ENCODE measurements around the gene TFDP1. TPM values are rescaled to one million over a fixed set of nuclear protein-coding genes. Genes with fewer than 3 reads are reported as not detected.
A peak's percentile ranks its signal among the peaks of the same experiment; 100 is the strongest.

TFDP1 gene
- total and polyA plus RNA-seq, 2 donors (not counting 1 experiment from before 2014, with no cell fraction given), result 44.8 to 115 TPM

- Histone ChIP-seq H3K4me3 (replicated peaks in 1 of 4; ENCODE audit: control extremely low read depth in 1 of 4, insufficient read depth in 1 of 4, low read depth in 3 of 4, low read length in 4 of 4) (no peak overlapping the region), H3K79me2 (ENCODE audit: control insufficient read depth, insufficient read depth, low read length) (no peaks in the 10 kb centered on the region), H3K36me3 (ENCODE audit: control insufficient read depth, insufficient read depth, low read length) (no peaks in the 10 kb centered on the region), H3K27ac (ENCODE audit: insufficient read depth, low read length) (no peak overlapping the region), H3K9me3 (ENCODE audit: control insufficient read depth, insufficient read depth, low read depth, low read length) (no peaks in the 10 kb centered on the region), H4K20me1 (ENCODE audit: control insufficient read depth, extremely low read depth, insufficient read depth, low read length) (no peaks in the 10 kb centered on the region), H3K4me1 (ENCODE audit: control insufficient read depth, extremely low read depth, insufficient read depth, low read length) (no peaks in the 10 kb centered on the region), H3K9ac (ENCODE audit: insufficient read depth, low read length) (no peak overlapping the region), H2AFZ (ENCODE audit: low read length) (no peak overlapping the region), H3K4me2 (ENCODE audit: extremely low read depth, insufficient read depth, low read length) (no peak overlapping the region), H3K27me3 (ENCODE audit: control insufficient read depth, insufficient read depth, low read length) (no peaks in the 10 kb centered on the region)
- TF ChIP-seq CTCF (conservative IDR thresholded peaks at IDR 0.05 in 1 of 2, IDR thresholded peaks at IDR 0.05 in 1 of 2; ENCODE audit: low read depth in 1 of 2, low read length in 2 of 2) (no peak), EZH2 (IDR thresholded peaks at IDR 0.05; ENCODE audit: low read length, missing control alignments) (no peak)
- DNase-seq (ENCODE audit: low read depth in 2 of 2), result peak; percentile 54
These were observed 63.0 kb downstream of the TFDP1 start for GRCh38 chr13:113647351-113648215.

- Histone ChIP-seq H3K36me3 (ENCODE audit: control insufficient read depth, insufficient read depth, low read length) (no peaks in the 10 kb centered on the region), H3K4me2 (ENCODE audit: extremely low read depth, insufficient read depth, low read length) (no peak overlapping the region), H3K27ac (ENCODE audit: insufficient read depth, low read length) (no peak overlapping the region), H2AFZ (ENCODE audit: low read length) (no peak overlapping the region), H3K4me3 (replicated peaks in 1 of 4; ENCODE audit: control extremely low read depth in 1 of 4, insufficient read depth in 1 of 4, low read depth in 3 of 4, low read length in 4 of 4) (no peak overlapping the region), H4K20me1 (ENCODE audit: control insufficient read depth, extremely low read depth, insufficient read depth, low read length) (no peaks in the 10 kb centered on the region), H3K9me3 (ENCODE audit: control insufficient read depth, insufficient read depth, low read depth, low read length) (no peaks in the 10 kb centered on the region), H3K4me1 (ENCODE audit: control insufficient read depth, extremely low read depth, insufficient read depth, low read length) (no peaks in the 10 kb centered on the region), H3K9ac (ENCODE audit: insufficient read depth, low read length) (no peak overlapping the region), H3K79me2 (ENCODE audit: control insufficient read depth, insufficient read depth, low read length) (no peaks in the 10 kb centered on the region), H3K27me3 (ENCODE audit: control insufficient read depth, insufficient read depth, low read length) (no peaks in the 10 kb centered on the region)
- no peak for TF ChIP-seq EZH2 (IDR thresholded peaks at IDR 0.05; ENCODE audit: low read length, missing control alignments)
- no peak for TF ChIP-seq CTCF (conservative IDR thresholded peaks at IDR 0.05 in 1 of 2, IDR thresholded peaks at IDR 0.05 in 1 of 2; ENCODE audit: low read depth in 1 of 2, low read length in 2 of 2)
- DNase-seq (ENCODE audit: low read depth in 2 of 2), result no peak
These were observed 63.7 kb downstream of the TFDP1 start for GRCh38 chr13:113648216-113648610.

- TF ChIP-seq CTCF (conservative IDR thresholded peaks at IDR 0.05 in 1 of 2, IDR thresholded peaks at IDR 0.05 in 1 of 2; ENCODE audit: low read depth in 1 of 2, low read length in 2 of 2) (no peak), EZH2 (IDR thresholded peaks at IDR 0.05; ENCODE audit: low read length, missing control alignments) (no peak)
These were observed 64.7 kb downstream of the TFDP1 start for GRCh38 chr13:113649212-113649611.

More at GRCh38 chr13:113649212-113649611, 64.7 kb downstream of the TFDP1 start:
- Histone ChIP-seq H3K36me3 (ENCODE audit: control insufficient read depth, insufficient read depth, low read length) (no peaks in the 10 kb centered on the region), H3K27me3 (ENCODE audit: control insufficient read depth, insufficient read depth, low read length) (no peaks in the 10 kb centered on the region), H3K9ac (ENCODE audit: insufficient read depth, low read length) (no peak overlapping the region), H2AFZ (ENCODE audit: low read length) (no peak overlapping the region), H4K20me1 (ENCODE audit: control insufficient read depth, extremely low read depth, insufficient read depth, low read length) (no peaks in the 10 kb centered on the region), H3K27ac (ENCODE audit: insufficient read depth, low read length) (no peak overlapping the region), H3K4me1 (ENCODE audit: control insufficient read depth, extremely low read depth, insufficient read depth, low read length) (no peaks in the 10 kb centered on the region), H3K4me2 (ENCODE audit: extremely low read depth, insufficient read depth, low read length) (no peak overlapping the region), H3K4me3 (replicated peaks in 1 of 4; ENCODE audit: control extremely low read depth in 1 of 4, insufficient read depth in 1 of 4, low read depth in 3 of 4, low read length in 4 of 4) (no peak overlapping the region), H3K79me2 (ENCODE audit: control insufficient read depth, insufficient read depth, low read length) (no peaks in the 10 kb centered on the region), H3K9me3 (ENCODE audit: control insufficient read depth, insufficient read depth, low read depth, low read length) (no peaks in the 10 kb centered on the region)
- no peak for DNase-seq (ENCODE audit: low read depth in 2 of 2)

Measured in fibroblast of lung (primary cell).